ENCODE data around the gene PRELP.
A peak's percentile ranks its signal among the peaks of the same experiment; 100 is the strongest.
"Not testable (repeated sequence)": the region's sequence is repeated elsewhere in the genome, so short reads cannot be mapped to it uniquely, and the experiment has no call there.

Gene PRELP

DNA sequence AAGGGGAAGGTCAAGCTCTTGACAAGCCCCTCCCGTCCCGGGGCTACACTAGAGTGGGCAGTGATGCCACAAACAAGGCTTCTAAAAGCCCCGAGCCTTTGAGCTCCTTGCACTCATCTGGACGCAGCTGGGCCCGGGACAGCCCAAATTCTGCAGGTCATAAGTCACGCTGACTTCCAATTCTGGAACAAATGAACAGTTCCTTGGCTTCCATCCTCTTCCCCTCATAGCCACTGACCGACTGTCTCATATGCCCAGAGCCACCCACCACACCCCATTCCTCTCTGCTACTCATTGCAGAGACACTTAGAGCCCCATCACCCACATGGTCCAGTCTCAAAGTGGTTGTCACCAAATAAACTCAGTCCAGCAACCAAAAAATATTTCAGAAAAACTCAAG, 32.8 kb upstream of the PRELP start:
- TF ChIP-seq, protein P1, sequence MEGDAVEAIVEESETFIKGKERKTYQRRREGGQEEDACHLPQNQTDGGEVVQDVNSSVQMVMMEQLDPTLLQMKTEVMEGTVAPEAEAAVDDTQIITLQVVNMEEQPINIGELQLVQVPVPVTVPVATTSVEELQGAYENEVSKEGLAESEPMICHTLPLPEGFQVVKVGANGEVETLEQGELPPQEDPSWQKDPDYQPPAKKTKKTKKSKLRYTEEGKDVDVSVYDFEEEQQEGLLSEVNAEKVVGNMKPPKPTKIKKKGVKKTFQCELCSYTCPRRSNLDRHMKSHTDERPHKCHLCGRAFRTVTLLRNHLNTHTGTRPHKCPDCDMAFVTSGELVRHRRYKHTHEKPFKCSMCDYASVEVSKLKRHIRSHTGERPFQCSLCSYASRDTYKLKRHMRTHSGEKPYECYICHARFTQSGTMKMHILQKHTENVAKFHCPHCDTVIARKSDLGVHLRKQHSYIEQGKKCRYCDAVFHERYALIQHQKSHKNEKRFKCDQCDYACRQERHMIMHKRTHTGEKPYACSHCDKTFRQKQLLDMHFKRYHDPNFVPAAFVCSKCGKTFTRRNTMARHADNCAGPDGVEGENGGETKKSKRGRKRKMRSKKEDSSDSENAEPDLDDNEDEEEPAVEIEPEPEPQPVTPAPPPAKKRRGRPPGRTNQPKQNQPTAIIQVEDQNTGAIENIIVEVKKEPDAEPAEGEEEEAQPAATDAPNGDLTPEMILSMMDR (IDR thresholded peaks at IDR 0.05; ENCODE audit: insufficient read depth, low read length, poor library complexity, severe bottlenecking), result no peak
- Histone ChIP-seq H3K36me3 (ENCODE audit: control insufficient read depth, insufficient read depth, low read length) (no peaks in the 10 kb centered on the region), H3K27me3 (replicated peaks; ENCODE audit: control insufficient read depth, insufficient read depth, low read length) (no peaks in the 10 kb centered on the region), H3K4me3 (replicated peaks; ENCODE audit: low read depth, low read length) (no peak overlapping the region)
- DNase-seq (ENCODE audit: extremely low read depth, insufficient read length), result no peak

DNA sequence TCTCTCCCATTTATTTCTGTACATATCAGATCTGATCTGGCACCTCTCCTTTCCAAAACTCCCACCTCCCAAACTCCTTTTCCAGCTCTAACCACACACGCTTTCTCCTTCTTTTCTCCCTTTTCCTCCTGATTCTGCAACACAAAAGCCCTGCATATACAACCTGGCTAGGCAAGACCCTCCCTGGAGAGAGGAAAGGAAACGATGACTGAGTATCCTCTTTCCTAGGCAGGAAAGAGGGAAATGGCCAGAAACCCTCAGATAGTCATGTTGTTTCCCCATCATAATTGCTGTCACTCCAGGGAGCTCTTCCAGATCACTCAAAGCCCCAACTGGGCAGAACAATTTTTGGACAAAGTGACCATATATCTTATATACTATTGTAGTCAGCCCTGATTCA, 32.3 kb upstream of the PRELP start:
- TF ChIP-seq, protein P1 (IDR thresholded peaks at IDR 0.05; ENCODE audit: insufficient read depth, low read length, poor library complexity, severe bottlenecking), result no peak
- Histone ChIP-seq H3K36me3 (ENCODE audit: control insufficient read depth, insufficient read depth, low read length) (no peaks in the 10 kb centered on the region), H3K4me3 (replicated peaks; ENCODE audit: low read depth, low read length) (no peak overlapping the region), H3K27me3 (replicated peaks; ENCODE audit: control insufficient read depth, insufficient read depth, low read length) (no peaks in the 10 kb centered on the region)
- DNase-seq (ENCODE audit: extremely low read depth, insufficient read length), result no peak

DNA sequence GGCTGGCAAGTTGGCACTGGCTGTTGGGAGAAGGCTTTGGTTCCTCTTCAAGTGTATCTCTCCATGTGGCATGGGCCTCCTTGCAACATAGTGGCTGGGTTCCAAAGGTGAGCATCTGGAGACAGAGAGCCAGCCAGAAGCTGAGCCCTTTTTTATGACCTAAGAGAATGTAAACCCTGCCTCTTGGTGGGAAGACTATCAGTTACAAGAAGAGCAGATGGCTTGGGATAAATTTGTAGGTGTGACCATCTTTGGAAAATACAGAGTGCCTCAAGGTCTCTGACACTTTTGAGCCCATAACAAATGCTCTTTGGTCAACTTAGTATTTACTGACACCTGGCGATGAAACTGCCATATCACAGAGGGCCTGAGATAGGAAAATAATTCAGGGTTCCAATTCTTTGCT, 31.4 kb upstream of the PRELP start:
- no peak overlapping the region for H3K4me3 ChIP-seq (replicated peaks; ENCODE audit: low read depth, low read length)
- H3K36me3 ChIP-seq (ENCODE audit: control insufficient read depth, insufficient read depth, low read length), result no peaks in the 10 kb centered on the region
- TF ChIP-seq, protein P1 (IDR thresholded peaks at IDR 0.05; ENCODE audit: insufficient read depth, low read length, poor library complexity, severe bottlenecking), result peak; percentile 24
- DNase-seq (ENCODE audit: extremely low read depth, insufficient read length), result no peak
- H3K27me3 ChIP-seq (replicated peaks; ENCODE audit: control insufficient read depth, insufficient read depth, low read length), result no peaks in the 10 kb centered on the region

DNA sequence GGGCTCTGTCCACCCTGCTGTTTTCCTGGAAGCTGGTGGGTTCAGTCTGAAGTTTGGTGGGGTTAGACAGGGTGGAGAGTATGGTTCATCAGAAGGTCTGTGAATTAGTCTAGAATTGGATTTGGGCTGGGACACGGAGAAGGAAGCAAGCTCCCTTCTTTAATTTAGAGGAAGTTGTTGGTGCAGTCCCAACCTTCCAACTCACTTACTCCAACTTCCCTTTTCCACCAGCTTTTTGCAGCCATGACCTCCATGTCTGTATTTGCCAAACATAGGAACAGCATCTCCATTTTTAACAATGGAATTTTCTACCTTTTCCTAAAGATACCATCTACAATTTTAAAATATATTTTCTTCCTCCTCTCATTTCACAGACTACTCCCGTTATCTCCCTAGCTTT, 28.5 kb upstream of the PRELP start:
- TF ChIP-seq, protein P1 (IDR thresholded peaks at IDR 0.05; ENCODE audit: insufficient read depth, low read length, poor library complexity, severe bottlenecking), result no peak
- no peak overlapping the region for H3K4me3 ChIP-seq (replicated peaks; ENCODE audit: low read depth, low read length)
- no peaks in the 10 kb centered on the region for H3K27me3 ChIP-seq (replicated peaks; ENCODE audit: control insufficient read depth, insufficient read depth, low read length)
- H3K36me3 ChIP-seq (ENCODE audit: control insufficient read depth, insufficient read depth, low read length), result no peaks in the 10 kb centered on the region
- DNase-seq (ENCODE audit: extremely low read depth, insufficient read length), result no peak

DNA sequence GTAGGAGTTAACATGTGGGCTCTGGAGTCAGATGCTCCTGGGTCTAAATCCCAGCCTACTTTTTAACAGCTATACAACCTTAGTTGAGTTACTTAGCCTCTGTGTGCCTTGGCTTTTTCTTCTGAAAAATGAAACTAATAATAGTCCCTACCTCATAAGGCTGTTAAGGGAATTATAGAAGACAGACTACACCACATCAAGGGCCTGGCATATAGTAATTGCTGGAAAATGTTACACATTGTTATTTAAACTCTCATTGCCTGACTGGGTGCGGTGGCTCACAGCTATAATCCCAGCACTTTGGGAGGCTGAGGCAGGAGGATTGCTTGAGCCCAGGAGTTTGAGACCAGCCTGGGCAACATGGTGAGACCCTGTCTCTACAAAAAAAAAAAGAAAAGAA, 28.0 kb upstream of the PRELP start:
- DNase-seq (ENCODE audit: extremely low read depth, insufficient read length); H3K36me3 ChIP-seq (ENCODE audit: control insufficient read depth, insufficient read depth, low read length); H3K27me3 ChIP-seq (replicated peaks; ENCODE audit: control insufficient read depth, insufficient read depth, low read length); H3K4me3 ChIP-seq (replicated peaks; ENCODE audit: low read depth, low read length): not testable (repeated sequence)

DNA sequence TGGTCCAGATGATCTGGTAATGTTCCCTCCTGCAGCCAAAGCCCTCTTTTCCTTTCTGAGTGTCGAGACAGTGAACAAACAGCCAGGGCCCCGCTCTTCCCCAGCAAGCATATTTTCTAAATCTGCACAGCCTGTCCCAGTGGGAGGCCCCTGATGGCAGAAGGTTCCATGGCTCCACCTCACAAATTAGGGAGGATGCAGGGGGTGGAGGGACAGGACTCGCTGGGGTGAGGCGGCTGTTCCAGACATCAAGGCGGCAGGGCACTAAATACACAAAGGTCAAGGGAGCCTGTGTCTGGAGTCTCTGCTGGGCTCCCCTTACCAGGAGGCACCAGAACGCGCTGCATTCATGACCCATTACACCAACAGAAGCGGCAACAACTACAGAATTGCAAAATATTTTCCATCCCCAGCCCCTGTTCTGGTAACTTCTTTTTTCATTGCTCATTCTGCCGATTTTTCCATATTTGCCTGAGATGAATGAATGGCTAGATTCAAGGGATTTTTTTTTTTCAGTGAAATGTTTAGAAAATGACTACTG, 27.0 kb upstream of the PRELP start:
- DNase-seq (ENCODE audit: extremely low read depth, insufficient read length), result no peak
- TF ChIP-seq, protein P1 (IDR thresholded peaks at IDR 0.05; ENCODE audit: insufficient read depth, low read length, poor library complexity, severe bottlenecking), result no peak
- Histone ChIP-seq H3K36me3 (ENCODE audit: control insufficient read depth, insufficient read depth, low read length) (no peaks in the 10 kb centered on the region), H3K27me3 (replicated peaks; ENCODE audit: control insufficient read depth, insufficient read depth, low read length) (no peaks in the 10 kb centered on the region), H3K4me3 (replicated peaks; ENCODE audit: low read depth, low read length) (no peak overlapping the region)
